ELF-1 (cell line): Measurements from ENCODE around the gene AUNIP.

Experiments
- DNase-seq: peaks from one replicate; pipeline ENCODE4 v3.0.0-alpha.2; 2016; ENCODE audit warnings: low read depth, low spot score

Gene AUNIP

GRCh38 chr1:25888426-25888987, 29.2 kb upstream of the AUNIP start:
- DNase-seq, result no peak

GRCh38 chr1:25885602-25886001, 26.3 kb upstream of the AUNIP start:
- DNase-seq, result no peak

- no peak for DNase-seq
These were observed 22.0 kb upstream of the AUNIP start for GRCh38 chr1:25881266-25881665.

DNA sequence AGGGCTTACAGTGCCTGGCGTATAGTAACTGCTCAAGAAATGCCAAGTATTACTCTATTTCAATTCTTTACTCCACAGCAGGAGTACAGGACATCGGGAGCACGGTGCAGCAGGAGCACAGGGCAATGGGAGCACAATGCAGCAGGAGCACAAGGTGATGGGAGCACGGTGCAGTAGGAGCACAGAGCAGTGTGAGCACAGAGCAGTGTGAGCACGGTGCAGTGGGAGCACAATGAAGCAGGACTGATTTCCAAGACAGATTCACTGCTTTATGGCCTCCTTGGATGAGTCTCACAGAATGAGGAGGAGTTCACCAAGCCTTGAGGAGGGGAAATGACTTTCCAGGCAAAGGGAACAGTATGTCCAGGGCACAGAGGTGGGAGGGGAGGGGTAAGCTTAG, 21.3 kb upstream of the AUNIP start:
- no peak for DNase-seq

DNA sequence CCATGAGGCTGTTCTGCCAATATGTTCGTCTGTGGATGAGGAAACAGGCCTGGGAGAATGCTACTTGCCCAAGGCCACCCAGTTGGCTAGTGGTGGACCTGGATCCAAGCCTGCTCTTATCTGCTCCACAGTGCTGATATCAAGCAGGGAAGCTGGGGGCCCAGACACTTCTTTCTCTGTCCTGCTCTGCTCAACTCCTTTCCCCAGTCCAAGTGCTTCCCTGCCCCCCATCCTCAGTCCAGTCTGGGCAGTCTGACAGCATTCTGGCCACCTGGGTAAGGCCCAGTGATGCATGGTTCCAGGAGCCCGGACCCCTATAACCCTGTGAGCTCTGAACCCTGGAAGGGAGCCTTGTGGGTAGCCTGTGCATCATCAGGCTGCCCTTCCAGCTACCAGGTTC, 20.4 kb upstream of the AUNIP start:
- DNase-seq, result peak; percentile 43

- DNase-seq, result no peak
These were observed 19.4 kb upstream of the AUNIP start for GRCh38 chr1:25878690-25879089.

DNA sequence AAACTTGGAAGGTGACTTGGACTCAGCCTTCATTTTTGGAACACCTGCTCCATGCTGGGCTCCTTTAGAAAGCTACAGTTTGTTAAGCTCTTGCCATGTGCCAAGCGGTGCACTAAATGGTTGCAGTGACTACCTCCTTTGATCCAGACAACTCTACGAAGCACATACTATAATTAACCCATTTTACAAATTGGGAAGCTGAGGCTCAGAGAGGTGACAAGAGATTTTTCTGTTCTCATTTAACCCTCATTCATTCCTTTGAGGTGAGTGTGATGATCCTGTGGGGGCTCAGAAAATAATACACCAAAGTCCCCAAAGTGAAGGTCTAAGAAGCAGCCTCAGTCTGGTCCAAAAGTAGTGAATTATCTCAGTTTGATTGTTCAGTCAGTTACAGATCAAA, 17.9 kb upstream of the AUNIP start:
- no peak for DNase-seq

GRCh38 chr1:25876693-25877077, 17.4 kb upstream of the AUNIP start:
- no peak for DNase-seq

DNA sequence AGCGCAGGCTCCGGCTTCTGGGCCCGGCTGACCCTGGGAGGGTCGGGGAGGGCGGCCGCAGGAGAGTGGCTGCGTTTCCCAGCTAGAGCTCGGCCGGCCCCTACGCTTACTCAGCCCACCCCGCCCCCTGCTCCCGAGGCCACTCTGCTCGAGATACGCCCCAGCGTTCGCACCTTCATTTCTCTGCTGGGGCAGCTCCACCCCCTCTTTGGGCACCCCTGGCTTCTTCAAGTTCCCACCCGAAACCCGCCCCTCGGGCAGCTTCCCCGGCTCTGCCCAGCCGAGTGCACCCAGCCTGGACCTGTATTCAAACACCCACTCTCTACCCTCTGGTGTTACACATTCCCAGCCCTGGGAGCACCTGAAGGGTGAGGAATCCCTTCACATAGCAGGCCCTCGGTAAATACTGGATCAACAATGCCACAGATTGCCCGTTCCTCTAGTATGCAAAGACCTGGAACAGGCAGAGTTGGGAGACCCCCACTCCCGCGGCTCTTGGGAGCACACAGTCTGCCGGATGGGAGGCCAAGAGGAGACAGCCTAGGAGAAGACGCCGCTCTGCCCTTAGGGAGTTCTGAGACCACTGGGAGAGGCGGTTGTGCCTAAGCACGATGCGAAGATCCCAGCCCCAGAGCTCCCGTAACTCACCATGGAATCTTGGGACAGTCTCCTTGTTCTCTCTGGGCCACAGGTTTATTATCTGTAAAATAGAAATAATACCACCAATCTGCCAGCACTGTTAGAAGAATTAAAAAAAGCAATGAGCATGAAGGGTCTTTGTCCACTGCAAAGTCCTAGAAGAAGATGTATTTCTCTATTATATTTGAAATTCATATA, 16.8 kb upstream of the AUNIP start:
- peak; percentile 79 for DNase-seq

DNA sequence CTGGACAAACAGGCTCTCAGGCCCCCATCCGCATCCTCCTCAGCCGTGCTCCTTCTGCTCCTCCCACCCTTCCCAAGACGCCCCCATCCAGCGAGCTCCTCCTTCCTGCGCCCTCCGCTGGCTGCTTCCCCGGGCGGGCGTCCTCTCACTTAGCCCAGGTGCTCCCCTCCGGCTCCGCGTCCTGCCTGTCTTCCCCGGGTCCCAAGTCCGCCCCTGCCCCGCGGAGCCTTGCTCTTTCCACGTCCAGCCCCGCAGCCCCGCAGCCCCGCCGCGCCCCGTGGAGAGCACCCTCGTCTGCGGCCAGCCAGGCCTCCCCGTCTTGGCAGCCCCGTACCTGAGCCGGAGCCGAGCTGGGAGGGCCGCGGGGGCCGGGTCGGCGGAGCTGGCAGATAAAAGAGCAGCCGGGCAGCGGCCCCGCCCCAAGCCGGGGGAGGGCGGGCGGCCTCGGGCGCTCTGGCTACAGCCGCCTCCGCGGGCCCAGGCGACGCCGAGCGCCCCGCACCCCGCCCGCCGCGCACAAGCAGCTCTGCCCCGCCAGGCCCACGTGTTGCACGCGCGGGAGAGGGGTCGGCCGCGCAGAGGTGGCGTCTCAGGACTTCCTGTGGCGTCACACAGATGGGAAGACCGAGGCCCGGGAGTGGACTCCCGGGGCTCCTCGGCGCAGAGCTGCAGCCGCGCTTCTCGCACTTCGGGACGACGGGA, 16.0 kb upstream of the AUNIP start, which contains the start of gene PAQR7:
TSS of gene PAQR7 (minus strand) at position 555 of the 702 bp plus-strand sequence. CDS start 11,869 bp downstream, outside the sequence.
- DNase-seq, result peak; percentile 85

DNA sequence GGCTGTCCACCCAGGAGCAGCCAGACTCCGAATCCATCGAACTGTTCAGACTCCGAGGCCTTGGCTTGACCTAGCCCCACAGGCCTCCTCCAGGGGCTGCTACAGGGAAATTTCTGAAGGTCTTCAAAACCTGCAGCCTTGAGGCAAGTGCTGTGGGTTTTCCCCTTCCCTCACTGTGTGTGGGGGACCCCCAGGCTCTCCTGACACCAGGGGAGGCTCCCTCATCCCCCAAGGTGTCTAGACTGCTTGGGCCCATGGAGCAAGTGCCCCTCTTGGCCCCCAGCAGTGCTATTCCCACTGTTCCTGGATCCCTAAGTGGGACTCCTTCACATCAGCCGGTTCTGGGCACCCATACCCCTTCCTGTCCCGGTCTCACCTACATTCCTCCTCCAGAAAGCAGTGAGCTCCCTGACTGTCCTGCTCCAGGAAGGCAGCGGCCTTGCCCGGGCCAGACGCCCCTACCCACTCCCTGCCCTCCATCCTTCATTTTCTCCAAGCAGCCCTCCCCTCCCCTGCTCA, 15.4 kb upstream of the AUNIP start:
- DNase-seq, result no peak

DNA sequence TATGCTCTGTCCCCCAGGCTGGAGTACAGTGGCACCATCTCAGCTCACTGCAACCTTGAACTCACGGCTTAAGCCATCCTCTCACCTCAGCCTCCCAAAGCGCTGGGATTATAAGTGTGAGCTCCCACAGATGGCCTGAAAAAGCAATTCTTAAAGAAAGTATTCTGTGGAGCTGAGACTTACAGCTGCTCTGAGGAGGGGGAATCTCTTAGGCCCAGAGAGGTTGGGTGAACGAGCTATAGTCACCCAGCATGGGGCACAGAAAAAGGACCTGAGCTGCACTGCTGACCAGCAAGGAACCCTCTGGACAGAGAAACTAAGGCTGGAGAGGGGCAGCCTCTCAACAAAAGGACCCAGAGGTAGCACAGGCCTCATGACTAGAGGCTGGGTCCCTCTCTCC, 15.0 kb upstream of the AUNIP start:
- no peak for DNase-seq

- no peak for DNase-seq
These were observed 13.9 kb upstream of the AUNIP start for GRCh38 chr1:25873120-25873519.

GRCh38 chr1:25872713-25873112, 13.5 kb upstream of the AUNIP start:
- DNase-seq, result no peak

- no peak for DNase-seq
These were observed 12.6 kb upstream of the AUNIP start for GRCh38 chr1:25871704-25872494.

- DNase-seq, result no peak
These were observed 11.9 kb upstream of the AUNIP start for GRCh38 chr1:25871086-25871703.

DNA sequence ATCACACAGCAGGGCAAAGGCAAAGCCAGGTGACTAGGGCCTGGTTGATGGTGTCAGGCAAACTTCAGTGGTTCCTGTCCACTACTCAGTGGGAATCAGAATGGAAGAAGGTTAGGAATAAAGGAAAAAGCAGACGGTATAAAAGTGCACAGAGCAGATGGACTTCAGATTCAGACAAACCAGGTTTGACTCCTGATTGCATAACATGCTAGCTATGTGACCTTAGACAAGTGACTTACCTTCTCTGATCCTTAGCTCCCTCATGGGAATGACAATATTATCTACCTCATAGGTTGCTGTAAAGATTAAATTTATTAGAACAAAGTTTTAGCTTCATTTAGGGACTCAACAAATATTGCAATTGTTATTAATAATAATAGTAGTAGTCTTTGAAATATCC, 11.4 kb upstream of the AUNIP start:
- DNase-seq, result no peak

GRCh38 chr1:25869909-25870606, 10.8 kb upstream of the AUNIP start:
- DNase-seq, result no peak

- no peak for DNase-seq
These were observed 8.1 kb upstream of the AUNIP start for GRCh38 chr1:25867210-25867991.

DNA sequence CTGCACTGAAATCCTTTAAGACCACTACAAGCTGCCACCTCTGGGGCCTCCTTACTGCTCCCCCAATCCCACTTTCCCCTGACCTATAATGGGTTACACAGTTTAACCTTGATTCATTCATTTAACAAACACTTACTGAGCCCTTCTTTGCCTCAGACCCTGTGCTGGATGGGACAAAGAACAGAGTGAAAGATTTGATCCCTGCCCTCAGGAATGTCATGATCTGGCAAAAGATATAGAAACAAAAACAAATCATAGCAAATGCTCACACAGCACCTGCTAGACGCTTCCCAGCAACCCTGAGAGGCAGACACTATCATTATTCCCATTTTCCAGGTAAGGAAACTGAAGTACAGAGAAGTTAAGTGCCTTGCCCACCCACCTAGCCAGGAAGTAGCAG, 7.0 kb upstream of the AUNIP start:
- no peak for DNase-seq
